HCT116 (cell line): Measurements from ENCODE around the gene BCL11B. TPM values are rescaled to one million over a fixed set of nuclear protein-coding genes. Genes with fewer than 3 reads are reported as not detected.

ENCODE experiments used
- ATAC-seq: fragments of 200-7000 bp; cut with Tn5 transposase; 2 replicates; pipeline ENCODE4 v1.9.1; 2020; ENCODE audit warnings: mild to moderate bottlenecking, moderate library complexity
- BruUV-seq: library from RNA; stranded (reverse); fragments of 400-500 nt; replicated peaks from 2 replicates; lab custom pipeline; 2021; lab: Mats Ljungman, UMichigan
- CTCF ChIA-PET: fragments of 300-600 bp; sonication (Branson Sonifier 250); formaldehyde crosslinking; loops from one replicate; lab custom pipeline; 2021; ENCODE audit warnings: antibody characterized with exemption; lab: Charles Lee
- POLR2A ChIA-PET: fragments of 300-600, 350-600 bp; sonication (Branson Sonifier 250); formaldehyde crosslinking; loops from one replicate; lab custom pipeline; 2021; ENCODE audit warnings: antibody characterized with exemption; lab: Charles Lee
- RAD21 ChIA-PET, 2 experiments: fragments of 300-600 bp; sonication (Branson Sonifier 250); formaldehyde crosslinking; loops; one replicate each; lab custom pipeline; 2023; ENCODE audit warnings: low total read pairs in 2 of 2; ENCODE audit not compliant: uncharacterized antibody in 2 of 2, unreplicated experiment in 2 of 2, low non-redundant PET in 1 of 2; lab: Charles Lee
- DNase-seq: peaks from one replicate; pipeline ENCODE4 v3.0.0-alpha.2; 2010; ENCODE audit warnings: low read depth, low spot score
- H2AFZ ChIP-seq: fragments of 200-600 bp; shearing (Covaris generic), sonication (generic); 2 replicates; pipeline ENCODE4 v1.6.1; 2017; ENCODE audit warnings: low read depth, mixed run types, mixed read lengths, antibody characterized with exemption, low read length; ENCODE audit not compliant: poor library complexity, severe bottlenecking
- H3K27ac ChIP-seq: 2 replicates; pipeline ENCODE4 v1.5.1; 2012; ENCODE audit warnings: low read depth, low read length
- H3K27me3 ChIP-seq: fragments of 200-600 bp; sonication (generic); 2 replicates; pipeline ENCODE4 v1.6.1; 2016; ENCODE audit warnings: mixed run types, low read length, mixed read lengths; ENCODE audit not compliant: insufficient read depth
- H3K36me3 ChIP-seq, 2 experiments: fragments of 200-500 bp in 1 of 2; fragments of 200-600 bp in 1 of 2; sonication (Bioruptor generic) in 1 of 2; sonication (generic) in 1 of 2; 2 replicates each; pipeline versions ENCODE4 v1.5.1 to v1.6.1; 2014 to 2016; ENCODE audit warnings: low read length in 2 of 2, inconsistent platforms in 1 of 2, mixed read lengths in 1 of 2, mixed run types in 1 of 2; ENCODE audit not compliant: insufficient read depth in 2 of 2, control insufficient read depth in 1 of 2
- H3K4me1 ChIP-seq, 2 experiments: fragments of 200-600 bp in 1 of 2; sonication (generic) in 1 of 2; 2 replicates each; pipeline versions ENCODE4 v1.5.1 to v1.6.1; 2012 to 2017; ENCODE audit warnings: low read length in 2 of 2, inconsistent platforms in 1 of 2, mild to moderate bottlenecking in 1 of 2, mixed read lengths in 1 of 2, mixed run types in 1 of 2, moderate library complexity in 1 of 2; ENCODE audit not compliant: insufficient read depth in 2 of 2, control insufficient read depth in 1 of 2
- H3K4me2 ChIP-seq: fragments of 200-600 bp; sonication (generic); 2 replicates; pipeline ENCODE4 v1.6.1; 2017; ENCODE audit warnings: mixed run types, low read length, mixed read lengths
- H3K4me3 ChIP-seq, 2 experiments: fragments of 200-600 bp in 1 of 2; sonication (generic) in 1 of 2; replicated peaks in 1 of 2; 2 replicates each; pipeline ENCODE4 v1.5.1; 2011 to 2016; ENCODE audit warnings: low read length in 2 of 2, control low read depth in 1 of 2, low read depth in 1 of 2, mild to moderate bottlenecking in 1 of 2, mixed read lengths in 1 of 2, mixed run types in 1 of 2
- H3K79me2 ChIP-seq: fragments of 200-600 bp; sonication (generic); 2 replicates; pipeline ENCODE4 v1.6.1; 2017; ENCODE audit warnings: mild to moderate bottlenecking, mixed run types, low read length, moderate library complexity, mixed read lengths; ENCODE audit not compliant: insufficient read depth
- H3K9ac ChIP-seq: fragments of 200-600 bp; sonication (generic); 2 replicates; pipeline ENCODE4 v1.6.1; 2016; ENCODE audit warnings: low read length, mixed read lengths
- H3K9me2 ChIP-seq: fragments of 200-600 bp; sonication (generic), shearing (Covaris generic); 2 replicates; pipeline ENCODE4 v1.6.1; 2017; ENCODE audit warnings: mixed run types, mild to moderate bottlenecking, moderate library complexity; ENCODE audit not compliant: insufficient read depth
- H3K9me3 ChIP-seq, 2 experiments: fragments of 200-500 bp in 1 of 2; fragments of 200-600 bp in 1 of 2; sonication (Bioruptor generic) in 1 of 2; sonication (generic) in 1 of 2; 2 replicates each; pipeline ENCODE4 v1.6.1; 2014 to 2017; ENCODE audit warnings: low read length in 2 of 2, mixed read lengths in 2 of 2, inconsistent platforms in 1 of 2, low read depth in 1 of 2, mild to moderate bottlenecking in 1 of 2, mixed run types in 1 of 2, moderate library complexity in 1 of 2; ENCODE audit not compliant: control insufficient read depth in 1 of 2, insufficient read depth in 1 of 2
- H4K20me1 ChIP-seq: fragments of 200-600 bp; sonication (generic), shearing (Covaris generic); 2 replicates; pipeline ENCODE4 v1.6.1; 2017; ENCODE audit warnings: mixed run types, mild to moderate bottlenecking, moderate library complexity; ENCODE audit not compliant: insufficient read depth
- CEBPB ChIP-seq: IDR thresholded peaks from 2 replicates; pipeline ENCODE4 v1.6.1; 2012; ENCODE audit warnings: low read depth
- FOSL1 ChIP-seq: IDR thresholded peaks from 2 replicates; pipeline ENCODE4 v1.6.1; 2012; ENCODE audit warnings: low read depth
- JUND ChIP-seq: IDR thresholded peaks from 2 replicates; pipeline ENCODE4 v1.6.1; 2012
- POLR2AphosphoS5 ChIP-seq: IDR thresholded peaks from 2 replicates; pipeline ENCODE4 v1.6.1; 2011; ENCODE audit warnings: mild to moderate bottlenecking, low read depth, low read length, moderate library complexity
- RAD21 ChIP-seq: IDR thresholded peaks from 2 replicates; pipeline ENCODE4 v1.6.1; 2012; ENCODE audit warnings: low read depth, mild to moderate bottlenecking
- SIN3A ChIP-seq: IDR thresholded peaks from 2 replicates; pipeline ENCODE4 v1.6.1; 2012; ENCODE audit warnings: low read depth
- SRF ChIP-seq: IDR thresholded peaks from 2 replicates; pipeline ENCODE4 v1.6.1; 2012; ENCODE audit warnings: low read depth
- ZFX ChIP-seq: fragments of 450-650 bp; IDR thresholded peaks from 2 replicates; pipeline ENCODE4 v1.6.1; 2017
- intact Hi-C: fragments of 100-400 bp; cut with micrococcal nuclease; formaldehyde crosslinking; loops from 2 replicates; pipeline ENCODE4 v1.10.0; 2022
- total RNA-seq: library from RNA; stranded (reverse); gene quantifications from one replicate; pipeline ENCODE4 v1.2.1, GENCODE V29; 2021; ENCODE audit not compliant: unreplicated experiment
- TF ChIP-seq, protein P1 (sequence below): IDR thresholded peaks from 2 replicates; pipeline ENCODE4 v1.6.1; 2012; ENCODE audit warnings: low read depth
- TF ChIP-seq, protein P2 (sequence below), 3 experiments: fragments of 200-600 bp in 1 of 3; sonication (generic) in 1 of 3; IDR thresholded peaks in 2 of 3; conservative IDR thresholded peaks in 1 of 3; 2 replicates each; pipeline ENCODE4 v1.5.1; 2012 to 2017; ENCODE audit warnings: low read depth in 2 of 3, low read length in 2 of 3, antibody characterized with exemption in 1 of 3, borderline replicate concordance in 1 of 3, control low read depth in 1 of 3, mild to moderate bottlenecking in 1 of 3, mixed read lengths in 1 of 3, mixed run types in 1 of 3, moderate library complexity in 1 of 3; ENCODE audit not compliant: insufficient read depth in 1 of 3
- TF ChIP-seq, protein P3 (sequence below): IDR thresholded peaks from 2 replicates; pipeline ENCODE4 v1.6.1; 2011; ENCODE audit warnings: mild to moderate bottlenecking, low read length, moderate library complexity; ENCODE audit not compliant: insufficient replicate concordance; ENCODE audit errors: extremely low read depth

The BCL11B gene
- total RNA-seq, 1 experiment from 2014 or later, result 1.1 TPM

DNA sequence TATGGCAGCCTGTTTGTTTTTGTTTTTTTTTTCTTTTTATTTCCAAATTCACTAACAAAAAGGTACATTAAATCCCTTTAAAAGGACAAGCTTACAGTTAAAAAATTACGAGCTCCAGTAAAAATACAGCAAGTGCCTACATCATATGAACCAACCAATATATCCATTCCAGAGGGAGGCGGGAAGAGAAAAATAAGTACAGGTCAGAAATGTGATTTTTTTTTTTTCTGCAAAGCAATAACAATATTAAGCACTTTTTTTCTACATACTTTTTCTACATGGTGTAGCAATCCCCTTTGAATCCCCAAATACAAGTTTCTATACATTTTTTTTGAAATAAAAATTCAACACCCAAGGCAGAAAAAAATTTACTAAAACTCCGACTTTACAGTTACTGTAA, 100.6 kb downstream of the BCL11B start (continued):
- TF ChIP-seq, protein P1, sequence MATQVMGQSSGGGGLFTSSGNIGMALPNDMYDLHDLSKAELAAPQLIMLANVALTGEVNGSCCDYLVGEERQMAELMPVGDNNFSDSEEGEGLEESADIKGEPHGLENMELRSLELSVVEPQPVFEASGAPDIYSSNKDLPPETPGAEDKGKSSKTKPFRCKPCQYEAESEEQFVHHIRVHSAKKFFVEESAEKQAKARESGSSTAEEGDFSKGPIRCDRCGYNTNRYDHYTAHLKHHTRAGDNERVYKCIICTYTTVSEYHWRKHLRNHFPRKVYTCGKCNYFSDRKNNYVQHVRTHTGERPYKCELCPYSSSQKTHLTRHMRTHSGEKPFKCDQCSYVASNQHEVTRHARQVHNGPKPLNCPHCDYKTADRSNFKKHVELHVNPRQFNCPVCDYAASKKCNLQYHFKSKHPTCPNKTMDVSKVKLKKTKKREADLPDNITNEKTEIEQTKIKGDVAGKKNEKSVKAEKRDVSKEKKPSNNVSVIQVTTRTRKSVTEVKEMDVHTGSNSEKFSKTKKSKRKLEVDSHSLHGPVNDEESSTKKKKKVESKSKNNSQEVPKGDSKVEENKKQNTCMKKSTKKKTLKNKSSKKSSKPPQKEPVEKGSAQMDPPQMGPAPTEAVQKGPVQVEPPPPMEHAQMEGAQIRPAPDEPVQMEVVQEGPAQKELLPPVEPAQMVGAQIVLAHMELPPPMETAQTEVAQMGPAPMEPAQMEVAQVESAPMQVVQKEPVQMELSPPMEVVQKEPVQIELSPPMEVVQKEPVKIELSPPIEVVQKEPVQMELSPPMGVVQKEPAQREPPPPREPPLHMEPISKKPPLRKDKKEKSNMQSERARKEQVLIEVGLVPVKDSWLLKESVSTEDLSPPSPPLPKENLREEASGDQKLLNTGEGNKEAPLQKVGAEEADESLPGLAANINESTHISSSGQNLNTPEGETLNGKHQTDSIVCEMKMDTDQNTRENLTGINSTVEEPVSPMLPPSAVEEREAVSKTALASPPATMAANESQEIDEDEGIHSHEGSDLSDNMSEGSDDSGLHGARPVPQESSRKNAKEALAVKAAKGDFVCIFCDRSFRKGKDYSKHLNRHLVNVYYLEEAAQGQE, result no peak

DNA sequence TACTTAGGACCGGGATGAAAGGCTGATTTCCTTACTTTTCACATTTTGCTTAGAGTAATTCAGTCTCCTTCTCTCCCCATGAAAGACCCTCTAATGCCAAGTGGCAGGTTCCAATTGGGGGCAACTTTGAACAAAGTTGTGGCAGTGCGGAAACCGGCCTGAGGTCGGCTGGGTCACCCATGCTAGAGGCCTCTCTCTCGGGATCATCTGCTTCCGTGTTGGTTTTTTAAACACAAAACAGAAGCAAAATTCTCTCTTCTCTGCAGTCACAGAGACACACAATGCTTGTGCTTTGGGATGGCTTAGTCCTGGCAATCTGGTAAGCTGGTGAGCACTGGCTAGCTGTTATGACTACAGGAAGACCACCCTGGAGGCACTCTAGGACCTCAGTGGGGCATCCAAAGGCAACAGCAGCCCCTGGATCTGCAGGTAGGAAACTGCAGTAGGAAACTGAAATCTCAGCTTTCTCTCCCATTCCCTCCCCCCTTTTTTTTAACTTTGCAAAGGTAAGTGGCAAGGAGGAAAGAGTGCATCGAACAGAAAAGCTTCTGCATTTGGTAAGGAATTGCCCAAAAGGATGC, 102.1 kb downstream of the BCL11B start:
- Histone ChIP-seq H3K27ac (no peak overlapping the region), H4K20me1 (no peaks in the 10 kb centered on the region), H2AFZ (no peak overlapping the region), H3K36me3 (no peaks in the 10 kb centered on the region), H3K4me3 (no peak overlapping the region), H3K27me3 (peaks cover 3% of the 10 kb centered on the region; the same call in 1 of the 2 replicates), H3K9ac (no peak overlapping the region), H3K4me1 (no peaks in the 10 kb centered on the region), H3K4me2 (no peak overlapping the region), H3K9me2 (no peaks in the 10 kb centered on the region), H3K9me3 (no peaks in the 10 kb centered on the region), H3K79me2 (no peaks in the 10 kb centered on the region)
- POLR2A ChIA-PET, result no interaction called here
- no peak for DNase-seq
- no TSS peak for BruUV-seq
- no peak for TF ChIP-seq SIN3A
- no peak for TF ChIP-seq JUND
- no peak for TF ChIP-seq POLR2AphosphoS5
- no peak for TF ChIP-seq ZFX
- no peak for TF ChIP-seq RAD21
- TF ChIP-seq, protein P2, sequence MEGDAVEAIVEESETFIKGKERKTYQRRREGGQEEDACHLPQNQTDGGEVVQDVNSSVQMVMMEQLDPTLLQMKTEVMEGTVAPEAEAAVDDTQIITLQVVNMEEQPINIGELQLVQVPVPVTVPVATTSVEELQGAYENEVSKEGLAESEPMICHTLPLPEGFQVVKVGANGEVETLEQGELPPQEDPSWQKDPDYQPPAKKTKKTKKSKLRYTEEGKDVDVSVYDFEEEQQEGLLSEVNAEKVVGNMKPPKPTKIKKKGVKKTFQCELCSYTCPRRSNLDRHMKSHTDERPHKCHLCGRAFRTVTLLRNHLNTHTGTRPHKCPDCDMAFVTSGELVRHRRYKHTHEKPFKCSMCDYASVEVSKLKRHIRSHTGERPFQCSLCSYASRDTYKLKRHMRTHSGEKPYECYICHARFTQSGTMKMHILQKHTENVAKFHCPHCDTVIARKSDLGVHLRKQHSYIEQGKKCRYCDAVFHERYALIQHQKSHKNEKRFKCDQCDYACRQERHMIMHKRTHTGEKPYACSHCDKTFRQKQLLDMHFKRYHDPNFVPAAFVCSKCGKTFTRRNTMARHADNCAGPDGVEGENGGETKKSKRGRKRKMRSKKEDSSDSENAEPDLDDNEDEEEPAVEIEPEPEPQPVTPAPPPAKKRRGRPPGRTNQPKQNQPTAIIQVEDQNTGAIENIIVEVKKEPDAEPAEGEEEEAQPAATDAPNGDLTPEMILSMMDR (IDR thresholded peaks at IDR 0.05 in 2 of 3, conservative IDR thresholded peaks at IDR 0.05 in 1 of 3; ENCODE audit: borderline replicate concordance in 1 of 3, insufficient read depth in 1 of 3, low read depth in 2 of 3, low read length in 2 of 3), result no peak
- no peak for TF ChIP-seq CEBPB
- no peak for TF ChIP-seq SRF
- no peak for TF ChIP-seq FOSL1
- TF ChIP-seq, protein P3, sequence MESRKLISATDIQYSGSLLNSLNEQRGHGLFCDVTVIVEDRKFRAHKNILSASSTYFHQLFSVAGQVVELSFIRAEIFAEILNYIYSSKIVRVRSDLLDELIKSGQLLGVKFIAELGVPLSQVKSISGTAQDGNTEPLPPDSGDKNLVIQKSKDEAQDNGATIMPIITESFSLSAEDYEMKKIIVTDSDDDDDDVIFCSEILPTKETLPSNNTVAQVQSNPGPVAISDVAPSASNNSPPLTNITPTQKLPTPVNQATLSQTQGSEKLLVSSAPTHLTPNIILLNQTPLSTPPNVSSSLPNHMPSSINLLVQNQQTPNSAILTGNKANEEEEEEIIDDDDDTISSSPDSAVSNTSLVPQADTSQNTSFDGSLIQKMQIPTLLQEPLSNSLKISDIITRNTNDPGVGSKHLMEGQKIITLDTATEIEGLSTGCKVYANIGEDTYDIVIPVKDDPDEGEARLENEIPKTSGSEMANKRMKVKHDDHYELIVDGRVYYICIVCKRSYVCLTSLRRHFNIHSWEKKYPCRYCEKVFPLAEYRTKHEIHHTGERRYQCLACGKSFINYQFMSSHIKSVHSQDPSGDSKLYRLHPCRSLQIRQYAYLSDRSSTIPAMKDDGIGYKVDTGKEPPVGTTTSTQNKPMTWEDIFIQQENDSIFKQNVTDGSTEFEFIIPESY, result no peak
- intact Hi-C loops, result no loop called here
- ATAC-seq, result no peak
- CTCF ChIA-PET, result no interaction called here
- RAD21 ChIA-PET, result no interaction called here
